ENCODE data around the gene RC3H2. TPM values are rescaled to one million over a fixed set of nuclear protein-coding genes. Genes with fewer than 3 reads are reported as not detected.

Gene RC3H2
- total and polyA plus RNA-seq, 2 donors from 2014 or later: 9.8 to 49.9 TPM

GRCh38 chr9:122940749-122941581 is 35.8 kb upstream of the RC3H2 start, which contains the start of gene RABGAP1:
TSS of gene RABGAP1 (plus strand) at chr9:122941020. CDS start at chr9:122957060, 16,040 bp downstream.
- intact Hi-C loops (cut with DNase I): no loop called here
- TF ChIP-seq, protein P1, sequence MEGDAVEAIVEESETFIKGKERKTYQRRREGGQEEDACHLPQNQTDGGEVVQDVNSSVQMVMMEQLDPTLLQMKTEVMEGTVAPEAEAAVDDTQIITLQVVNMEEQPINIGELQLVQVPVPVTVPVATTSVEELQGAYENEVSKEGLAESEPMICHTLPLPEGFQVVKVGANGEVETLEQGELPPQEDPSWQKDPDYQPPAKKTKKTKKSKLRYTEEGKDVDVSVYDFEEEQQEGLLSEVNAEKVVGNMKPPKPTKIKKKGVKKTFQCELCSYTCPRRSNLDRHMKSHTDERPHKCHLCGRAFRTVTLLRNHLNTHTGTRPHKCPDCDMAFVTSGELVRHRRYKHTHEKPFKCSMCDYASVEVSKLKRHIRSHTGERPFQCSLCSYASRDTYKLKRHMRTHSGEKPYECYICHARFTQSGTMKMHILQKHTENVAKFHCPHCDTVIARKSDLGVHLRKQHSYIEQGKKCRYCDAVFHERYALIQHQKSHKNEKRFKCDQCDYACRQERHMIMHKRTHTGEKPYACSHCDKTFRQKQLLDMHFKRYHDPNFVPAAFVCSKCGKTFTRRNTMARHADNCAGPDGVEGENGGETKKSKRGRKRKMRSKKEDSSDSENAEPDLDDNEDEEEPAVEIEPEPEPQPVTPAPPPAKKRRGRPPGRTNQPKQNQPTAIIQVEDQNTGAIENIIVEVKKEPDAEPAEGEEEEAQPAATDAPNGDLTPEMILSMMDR (IDR thresholded peaks at IDR 0.05; ENCODE audit: borderline replicate concordance, extremely low read depth, insufficient read depth): no peak
- H3K9me3 ChIP-seq (ENCODE audit: control insufficient read depth in 2 of 3, insufficient read depth in 1 of 3, low read length in 3 of 3): no peaks in the 10 kb centered on the region
- DNase-seq: peak; percentile 99 to 100 (median 99)
- no peaks in the 10 kb centered on the region for H3K27me3 ChIP-seq (ENCODE audit: control insufficient read depth, insufficient read depth, low read length)
- H3K9ac ChIP-seq (ENCODE audit: low read length in 3 of 3): peak within 1 kb of the TSS; percentile 31 to 84 (median 59)
- H3K4me1 ChIP-seq (ENCODE audit: control insufficient read depth in 2 of 3, insufficient read depth in 2 of 3, low read depth in 1 of 3, low read length in 3 of 3): peaks cover 0 to 14% (median 6%) of the 10 kb centered on the region in 3 donors
- FAIRE-seq: no peak
- peak within 1 kb of the TSS; percentile 67 to 95 (median 76) for H3K4me3 ChIP-seq (ENCODE audit: low read length in 3 of 3)
- H3K36me3 ChIP-seq (ENCODE audit: control insufficient read depth in 2 of 3, insufficient read depth in 3 of 3, low read length in 3 of 3): peaks cover 4 to 11% (median 4%) of the 10 kb centered on the region in 3 donors
- peak within 1 kb of the TSS; percentile 81 to 94 for H3K27ac ChIP-seq (ENCODE audit: low read depth in 2 of 2, low read length in 2 of 2)

- Histone ChIP-seq H3K36me3 (ENCODE audit: control insufficient read depth in 2 of 3, insufficient read depth in 3 of 3, low read length in 3 of 3) (peaks cover 4 to 11% (median 4%) of the 10 kb centered on the region in 3 donors), H3K27me3 (ENCODE audit: control insufficient read depth, insufficient read depth, low read length) (no peaks in the 10 kb centered on the region), H3K9ac (ENCODE audit: low read length in 3 of 3) (peak overlapping the region; percentile 21 to 75 (median 59)), H3K9me3 (ENCODE audit: control insufficient read depth in 2 of 3, insufficient read depth in 1 of 3, low read length in 3 of 3) (no peaks in the 10 kb centered on the region), H3K27ac (ENCODE audit: low read depth in 2 of 2, low read length in 2 of 2) (peak overlapping the region; percentile 53 to 57), H3K4me3 (ENCODE audit: low read length in 3 of 3) (peak overlapping the region; percentile 40 to 88 (median 73)), H3K4me1 (ENCODE audit: control insufficient read depth in 2 of 3, insufficient read depth in 2 of 3, low read depth in 1 of 3, low read length in 3 of 3) (peaks cover 0 to 12% (median 4%) of the 10 kb centered on the region in 3 donors)
- FAIRE-seq (no peak), DNase-seq (no peak)
- TF ChIP-seq, protein P1 (IDR thresholded peaks at IDR 0.05; ENCODE audit: borderline replicate concordance, extremely low read depth, insufficient read depth): no peak
- intact Hi-C loops (cut with DNase I): no loop called here
Measured at GRCh38 chr9:122940454-122940748, 35.2 kb upstream of the RC3H2 start.

GRCh38 chr9:122939601-122940000 is 34.4 kb upstream of the RC3H2 start:
- H3K4me1 ChIP-seq (ENCODE audit: control insufficient read depth in 2 of 3, insufficient read depth in 2 of 3, low read depth in 1 of 3, low read length in 3 of 3): peaks cover 0 to 10% (median 4%) of the 10 kb centered on the region in 3 donors
- peaks cover 4 to 11% (median 4%) of the 10 kb centered on the region in 3 donors for H3K36me3 ChIP-seq (ENCODE audit: control insufficient read depth in 2 of 3, insufficient read depth in 3 of 3, low read length in 3 of 3)
- TF ChIP-seq, protein P1 (IDR thresholded peaks at IDR 0.05; ENCODE audit: borderline replicate concordance, extremely low read depth, insufficient read depth): no peak
- H3K27me3 ChIP-seq (ENCODE audit: control insufficient read depth, insufficient read depth, low read length): no peaks in the 10 kb centered on the region
- FAIRE-seq: no peak
- no peak for DNase-seq
- intact Hi-C loops (cut with DNase I): no loop called here
- H3K9ac ChIP-seq (ENCODE audit: low read length in 3 of 3): no peak overlapping the region
- H3K27ac ChIP-seq (ENCODE audit: low read depth in 2 of 2, low read length in 2 of 2): no peak overlapping the region
- H3K9me3 ChIP-seq (ENCODE audit: control insufficient read depth in 2 of 3, insufficient read depth in 1 of 3, low read length in 3 of 3): no peaks in the 10 kb centered on the region
- H3K4me3 ChIP-seq (ENCODE audit: low read length in 3 of 3): no peak overlapping the region
